Measurements from ENCODE around the gene ISOC2.
A peak's percentile ranks its signal among the peaks of the same experiment; 100 is the strongest.

Gene ISOC2

GRCh38 chr19:55479451-55480230, 18.2 kb upstream of the ISOC2 start:
- DNase-seq (ENCODE audit: low read depth in 2 of 3, low spot score in 2 of 3), result no peak

- DNase-seq (ENCODE audit: low read depth in 2 of 3, low spot score in 2 of 3), result no peak
These were observed 17.6 kb upstream of the ISOC2 start for GRCh38 chr19:55479045-55479444.

GRCh38 chr19:55478364-55478763, 16.9 kb upstream of the ISOC2 start:
- DNase-seq (ENCODE audit: low read depth in 2 of 3, low spot score in 2 of 3), result no peak

- DNase-seq (ENCODE audit: low read depth in 2 of 3, low spot score in 2 of 3), result no peak
These were observed 16.5 kb upstream of the ISOC2 start for GRCh38 chr19:55477905-55478304.

- peak; percentile 86 to 96 (median 93) for DNase-seq (ENCODE audit: low read depth in 2 of 3, low spot score in 2 of 3)
These were observed 14.8 kb upstream of the ISOC2 start, which contains the start of gene ZNF628 for GRCh38 chr19:55476100-55476775. Gene ZNF628 (plus strand): TSS chr19:55476617. CDS start chr19:55479911, 3,294 bp downstream.

GRCh38 chr19:55474269-55475265, 13.1 kb upstream of the ISOC2 start:
- DNase-seq (ENCODE audit: low read depth in 2 of 3, low spot score in 2 of 3), result no peak

GRCh38 chr19:55473225-55474012, 12.0 kb upstream of the ISOC2 start:
- DNase-seq (ENCODE audit: low read depth in 2 of 3, low spot score in 2 of 3), result no peak

- no peak for DNase-seq (ENCODE audit: low read depth in 2 of 3, low spot score in 2 of 3)
These were observed 11.0 kb upstream of the ISOC2 start for GRCh38 chr19:55472463-55472862.

GRCh38 chr19:55471266-55471665, 9.8 kb upstream of the ISOC2 start:
- no peak for DNase-seq (ENCODE audit: low read depth in 2 of 3, low spot score in 2 of 3)

- DNase-seq (ENCODE audit: low read depth in 2 of 3, low spot score in 2 of 3), result no peak
These were observed 6.6 kb upstream of the ISOC2 start for GRCh38 chr19:55468054-55468393.

GRCh38 chr19:55467236-55468053, 6.0 kb upstream of the ISOC2 start:
- DNase-seq (ENCODE audit: low read depth in 2 of 3, low spot score in 2 of 3), result peak; percentile 45 to 72 (median 63)

- DNase-seq (ENCODE audit: low read depth in 2 of 3, low spot score in 2 of 3), result no peak
These were observed 4.8 kb upstream of the ISOC2 start for GRCh38 chr19:55466241-55466614.

GRCh38 chr19:55465460-55466240, 4.2 kb upstream of the ISOC2 start:
- no peak for DNase-seq (ENCODE audit: low read depth in 2 of 3, low spot score in 2 of 3)

GRCh38 chr19:55464662-55465054, 3.2 kb upstream of the ISOC2 start, which contains the start of gene C19orf85:
Gene C19orf85 (minus strand): TSS chr19:55464751. CDS start chr19:55464554, 197 bp downstream.
- no peak for DNase-seq (ENCODE audit: low read depth in 2 of 3, low spot score in 2 of 3)

GRCh38 chr19:55464039-55464661, 2.7 kb upstream of the ISOC2 start:
- no peak for DNase-seq (ENCODE audit: low read depth in 2 of 3, low spot score in 2 of 3)

GRCh38 chr19:55463583-55464031, 2.2 kb upstream of the ISOC2 start:
- DNase-seq (ENCODE audit: low read depth in 2 of 3, low spot score in 2 of 3), result no peak

GRCh38 chr19:55462722-55463121, 1.3 kb upstream of the ISOC2 start:
- DNase-seq (ENCODE audit: low read depth in 2 of 3, low spot score in 2 of 3), result no peak

- no peak for DNase-seq (ENCODE audit: low read depth in 2 of 3, low spot score in 2 of 3)
These were observed 658 bp upstream of the ISOC2 start for GRCh38 chr19:55461974-55462626.

Measured in activated CD8-positive, alpha-beta memory T cell treated with anti-CD3 and anti-CD28 coated beads for 48 hours (primary cell).